H9 (cell line): Measurements from ENCODE around the gene HCN2. TPM values are rescaled to one million over a fixed set of nuclear protein-coding genes. Genes with fewer than 3 reads are reported as not detected.

Experiments used
- DNase-seq: peaks from one replicate; pipeline ENCODE4 v3.0.0-alpha.2; 2017
- H2AFZ ChIP-seq: one replicate; pipeline ENCODE4 v1.6.1; 2013; ENCODE audit warnings: mild to moderate bottlenecking, low read length, control low read depth, moderate library complexity
- H2AK5ac ChIP-seq: 2 replicates; pipeline ENCODE4 v1.6.1; 2013; ENCODE audit warnings: low read length, control low read depth, mixed read lengths; ENCODE audit not compliant: insufficient read length
- H2BK120ac ChIP-seq: one replicate; pipeline ENCODE4 v1.6.1; 2013; ENCODE audit warnings: low read depth, mild to moderate bottlenecking, low read length, control low read depth, inconsistent platforms; ENCODE audit not compliant: poor library complexity, severe bottlenecking
- H2BK12ac ChIP-seq: 2 replicates; pipeline ENCODE4 v1.6.1; 2013; ENCODE audit warnings: low read length, control low read depth, mixed read lengths, low read depth; ENCODE audit not compliant: insufficient read length
- H2BK15ac ChIP-seq: 2 replicates; pipeline ENCODE4 v1.6.1; 2013; ENCODE audit warnings: low read depth, low read length, control low read depth
- H2BK20ac ChIP-seq: one replicate; pipeline ENCODE4 v1.6.1; 2013; ENCODE audit warnings: low read depth, mild to moderate bottlenecking, low read length, control low read depth, inconsistent platforms; ENCODE audit not compliant: poor library complexity, severe bottlenecking
- H2BK5ac ChIP-seq: 2 replicates; pipeline ENCODE4 v1.6.1; 2013; ENCODE audit warnings: low read length, control low read depth, mixed read lengths; ENCODE audit not compliant: insufficient read length
- H3K14ac ChIP-seq: 2 replicates; pipeline ENCODE4 v1.6.1; 2013; ENCODE audit warnings: low read length, control low read depth; ENCODE audit not compliant: insufficient read depth
- H3K18ac ChIP-seq: 2 replicates; pipeline ENCODE4 v1.6.1; 2013; ENCODE audit warnings: low read depth, mild to moderate bottlenecking, mixed read lengths, low read length, control low read depth; ENCODE audit not compliant: insufficient read length
- H3K23ac ChIP-seq: 2 replicates; pipeline ENCODE4 v1.6.1; 2013; ENCODE audit warnings: low read length, control low read depth, mixed read lengths, low read depth; ENCODE audit not compliant: insufficient read length
- H3K23me2 ChIP-seq: 2 replicates; pipeline ENCODE4 v1.6.1; 2013; ENCODE audit warnings: low read depth, mild to moderate bottlenecking, mixed read lengths, low read length, control low read depth; ENCODE audit not compliant: insufficient read length, poor library complexity, severe bottlenecking
- H3K27ac ChIP-seq: 2 replicates; pipeline ENCODE4 v1.5.1; 2013; ENCODE audit warnings: low read length, control low read depth, mixed read lengths, low read depth; ENCODE audit not compliant: insufficient read length
- H3K27me3 ChIP-seq: 2 replicates; pipeline ENCODE4 v1.6.1; 2013; ENCODE audit warnings: low read length, control low read depth, inconsistent platforms; ENCODE audit not compliant: insufficient read depth
- H3K4ac ChIP-seq: 2 replicates; pipeline ENCODE4 v1.6.1; 2013; ENCODE audit warnings: low read depth, mild to moderate bottlenecking, control low read depth, inconsistent platforms, low read length, moderate library complexity
- H3K4me1 ChIP-seq: 2 replicates; pipeline ENCODE4 v1.6.1; 2013; ENCODE audit warnings: low read length, control low read depth, inconsistent platforms; ENCODE audit not compliant: insufficient read depth
- H3K4me2 ChIP-seq: 2 replicates; pipeline ENCODE4 v1.6.1; 2013; ENCODE audit warnings: low read length, control low read depth, mixed read lengths; ENCODE audit not compliant: insufficient read length, insufficient read depth
- H3K56ac ChIP-seq: 2 replicates; pipeline ENCODE4 v1.6.1; 2013; ENCODE audit warnings: low read depth, mild to moderate bottlenecking, mixed read lengths, low read length, control low read depth; ENCODE audit not compliant: insufficient read length
- H3K79me1 ChIP-seq: 2 replicates; pipeline ENCODE4 v1.6.1; 2013; ENCODE audit warnings: low read depth, mild to moderate bottlenecking, moderate library complexity, low read length, control low read depth, inconsistent platforms; ENCODE audit not compliant: insufficient read depth, poor library complexity, severe bottlenecking
- H3K79me2 ChIP-seq: 2 replicates; pipeline ENCODE4 v1.6.1; 2013; ENCODE audit warnings: low read length, control low read depth, inconsistent platforms; ENCODE audit not compliant: insufficient read depth
- H3K9ac ChIP-seq: 2 replicates; pipeline ENCODE4 v1.6.1; 2013; ENCODE audit warnings: low read length, control low read depth, mixed read lengths; ENCODE audit not compliant: insufficient read length; ENCODE audit errors: extremely low read depth
- H3K9me3 ChIP-seq: one replicate; pipeline ENCODE4 v1.6.1; 2013; ENCODE audit warnings: low read depth, low read length, inconsistent platforms; ENCODE audit not compliant: control insufficient read depth
- H3T11ph ChIP-seq: one replicate; pipeline ENCODE4 v1.6.1; 2013; ENCODE audit warnings: mild to moderate bottlenecking, low read length, control low read depth, inconsistent platforms
- H4K20me1 ChIP-seq: one replicate; pipeline ENCODE4 v1.6.1; 2013; ENCODE audit not compliant: control insufficient read depth, insufficient read length, insufficient read depth
- H4K5ac ChIP-seq: 2 replicates; pipeline ENCODE4 v1.6.1; 2013; ENCODE audit warnings: low read depth, mild to moderate bottlenecking, mixed read lengths, low read length, control low read depth; ENCODE audit not compliant: insufficient read length
- H4K8ac ChIP-seq: replicated peaks from 2 replicates; pipeline ENCODE4 v1.6.1; 2013; ENCODE audit warnings: low read length, control low read depth, mixed read lengths, low read depth; ENCODE audit not compliant: insufficient read length
- H4K91ac ChIP-seq: 2 replicates; pipeline ENCODE4 v1.6.1; 2013; ENCODE audit warnings: low read depth, mild to moderate bottlenecking, moderate library complexity, mixed read lengths, low read length, control low read depth; ENCODE audit not compliant: insufficient read length
- H3K27ac Mint-ChIP-seq, 3 experiments: 2 replicates in 2 of 3; 3 replicates in 1 of 3; pipeline ENCODE4 v1.8.0; 2020 to 2021; ENCODE audit warnings: mixed read lengths in 3 of 3, mild to moderate bottlenecking in 1 of 3, moderate library complexity in 1 of 3
- H3K27me3 Mint-ChIP-seq: 2 replicates; pipeline ENCODE4 v1.8.0; 2021; ENCODE audit warnings: low read depth, mild to moderate bottlenecking, moderate library complexity, mixed read lengths
- H3K36me3 Mint-ChIP-seq, 3 experiments: 2 replicates in 2 of 3; 3 replicates in 1 of 3; pipeline ENCODE4 v1.8.0; 2020 to 2021; ENCODE audit warnings: low read depth in 3 of 3, mixed read lengths in 3 of 3; ENCODE audit not compliant: insufficient read depth in 1 of 3
- H3K4me1 Mint-ChIP-seq, 2 experiments: 2 replicates each; pipeline ENCODE4 v1.8.0; 2020; ENCODE audit warnings: mixed read lengths in 2 of 2
- H3K4me3 Mint-ChIP-seq, 2 experiments: 2 replicates in 1 of 2; 3 replicates in 1 of 2; pipeline ENCODE4 v1.8.0; 2020 to 2021; ENCODE audit warnings: mild to moderate bottlenecking in 2 of 2, mixed read lengths in 2 of 2, moderate library complexity in 1 of 2
- H3K9me3 Mint-ChIP-seq, 2 experiments: 2 replicates in 1 of 2; 3 replicates in 1 of 2; pipeline ENCODE4 v1.8.0; 2020; ENCODE audit warnings: mild to moderate bottlenecking in 2 of 2, mixed read lengths in 2 of 2, moderate library complexity in 1 of 2
- WGBS: extraction: QIAGEN DNeasy Blood & Tissue Kit; methylation state at CpG from one replicate; pipeline ENCODE4 v1.1.7; 2013; ENCODE audit warnings: missing lambda C conversion rate, low lambda C conversion rate, mixed read lengths; ENCODE audit not compliant: insufficient read length; ENCODE audit errors: extremely low coverage; 5-methylcytosine and 5-hydroxymethylcytosine counted together
- total RNA-seq: library from RNA; stranded (reverse); gene quantifications from 2 replicates; pipeline ENCODE4 v1.2.1, GENCODE V29; 2021
- TF ChIP-seq, protein P1 (sequence below): fragments of 200-600 bp; sonication (generic); conservative IDR thresholded peaks from 3 replicates; pipeline ENCODE4 v1.8.0; 2021; ENCODE audit warnings: antibody characterized with exemption, mild to moderate bottlenecking

Gene HCN2
- total RNA-seq, 1 experiment from 2014 or later: 3.7 TPM

DNA sequence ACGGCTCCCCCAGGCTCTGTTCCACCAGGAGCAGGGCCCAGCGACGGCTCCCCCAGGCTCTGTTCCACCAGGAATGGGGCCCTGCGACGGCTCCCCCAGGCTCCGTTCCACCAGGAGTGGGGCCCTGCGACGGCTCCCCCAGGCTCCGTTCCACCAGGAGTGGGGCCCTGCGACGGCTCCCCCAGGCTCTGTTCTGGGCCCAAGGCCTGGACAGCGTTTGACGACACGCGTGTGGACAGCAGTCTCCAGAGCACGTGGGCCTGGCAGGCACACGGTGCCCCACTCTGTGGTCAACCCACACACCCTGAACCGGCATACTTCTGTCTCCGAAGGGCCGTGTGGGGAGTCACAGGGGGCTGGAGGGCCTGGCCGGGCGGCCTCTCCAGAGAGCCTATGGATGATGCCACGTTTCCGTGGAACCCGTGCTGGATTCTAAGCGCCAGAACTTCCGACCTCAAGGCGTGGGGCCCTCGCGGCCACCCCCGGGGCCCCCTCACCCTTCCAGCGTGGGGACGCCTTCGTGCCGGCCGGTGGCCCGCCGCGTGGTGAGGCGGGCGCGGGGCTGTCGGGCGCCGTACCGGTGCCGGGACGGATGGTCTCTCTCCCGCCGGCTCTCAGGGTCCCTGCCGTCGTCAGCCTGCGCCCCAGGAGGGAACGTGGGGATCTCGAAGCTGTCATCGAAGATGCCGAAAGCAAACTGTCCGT is 61.6 kb downstream of the HCN2 start:
- H4K20me1 ChIP-seq: peaks cover 7% of the 10 kb centered on the region
- no peak overlapping the region for H3K27ac ChIP-seq
- no peak overlapping the region for H3K14ac ChIP-seq
- H2AFZ ChIP-seq: no peak overlapping the region
- peaks cover 10% of the 10 kb centered on the region for H3K79me1 ChIP-seq
- H3K4me1 ChIP-seq: no peaks in the 10 kb centered on the region
- Mint-ChIP-seq H3K27ac (no peak overlapping the region), H3K9me3 (no peaks in the 10 kb centered on the region; a peak in 1 of 5 replicates), H3K27me3 (no peaks in the 10 kb centered on the region), H3K4me3 (no peak overlapping the region), H3K4me1 (no peaks in the 10 kb centered on the region), H3K36me3 (peaks cover 9 to 30% (median 27%) of the 10 kb centered on the region in 3 experiments; a peak in 6 of 7 replicates)
- H3K79me2 ChIP-seq: peaks cover 26% of the 10 kb centered on the region
- H3T11ph ChIP-seq: no peak overlapping the region
- H2BK20ac ChIP-seq: no peak overlapping the region
- H3K4me2 ChIP-seq: no peak overlapping the region
- no peak overlapping the region for H4K91ac ChIP-seq
- H3K23ac ChIP-seq: no peak overlapping the region
- DNase-seq: no peak
- H2BK12ac ChIP-seq: no peak overlapping the region
- H3K4ac ChIP-seq: no peak overlapping the region
- TF ChIP-seq, protein P1, sequence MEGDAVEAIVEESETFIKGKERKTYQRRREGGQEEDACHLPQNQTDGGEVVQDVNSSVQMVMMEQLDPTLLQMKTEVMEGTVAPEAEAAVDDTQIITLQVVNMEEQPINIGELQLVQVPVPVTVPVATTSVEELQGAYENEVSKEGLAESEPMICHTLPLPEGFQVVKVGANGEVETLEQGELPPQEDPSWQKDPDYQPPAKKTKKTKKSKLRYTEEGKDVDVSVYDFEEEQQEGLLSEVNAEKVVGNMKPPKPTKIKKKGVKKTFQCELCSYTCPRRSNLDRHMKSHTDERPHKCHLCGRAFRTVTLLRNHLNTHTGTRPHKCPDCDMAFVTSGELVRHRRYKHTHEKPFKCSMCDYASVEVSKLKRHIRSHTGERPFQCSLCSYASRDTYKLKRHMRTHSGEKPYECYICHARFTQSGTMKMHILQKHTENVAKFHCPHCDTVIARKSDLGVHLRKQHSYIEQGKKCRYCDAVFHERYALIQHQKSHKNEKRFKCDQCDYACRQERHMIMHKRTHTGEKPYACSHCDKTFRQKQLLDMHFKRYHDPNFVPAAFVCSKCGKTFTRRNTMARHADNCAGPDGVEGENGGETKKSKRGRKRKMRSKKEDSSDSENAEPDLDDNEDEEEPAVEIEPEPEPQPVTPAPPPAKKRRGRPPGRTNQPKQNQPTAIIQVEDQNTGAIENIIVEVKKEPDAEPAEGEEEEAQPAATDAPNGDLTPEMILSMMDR: no peak
- WGBS: no CpG with 5 or more reads among the region's 58 CpGs
- no peak overlapping the region for H3K56ac ChIP-seq
- no peak overlapping the region for H2BK120ac ChIP-seq
- H4K5ac ChIP-seq: no peak overlapping the region
- no peaks in the 10 kb centered on the region for H3K23me2 ChIP-seq
- no peaks in the 10 kb centered on the region for H3K9me3 ChIP-seq
- H3K27me3 ChIP-seq: no peaks in the 10 kb centered on the region
- H4K8ac ChIP-seq: no peak overlapping the region
- H3K18ac ChIP-seq: no peak overlapping the region
- no peak overlapping the region for H2BK15ac ChIP-seq
- H2BK5ac ChIP-seq: no peak overlapping the region
- H2AK5ac ChIP-seq: no peak overlapping the region
- no peak overlapping the region for H3K9ac ChIP-seq
